Central memory CD4-positive, alpha-beta T cell (primary cell): ENCODE results near the gene CHAF1A.

Experiments used
- DNase-seq: peaks from one replicate; pipeline ENCODE4 v3.0.0; 2022

CHAF1A gene

GRCh38 chr19:4366666-4367335 is 35.6 kb upstream of the CHAF1A start:
- DNase-seq, result no peak

GRCh38 chr19:4367336-4367723 is 35.1 kb upstream of the CHAF1A start:
- no peak for DNase-seq

GRCh38 chr19:4367781-4368127 is 34.7 kb upstream of the CHAF1A start:
- no peak for DNase-seq

GRCh38 chr19:4368128-4368820 is 34.2 kb upstream of the CHAF1A start:
- DNase-seq, result no peak

- DNase-seq, result peak; percentile 82
Observed at GRCh38 chr19:4369109-4369887, 33.1 kb upstream of the CHAF1A start.

- DNase-seq, result peak; percentile 69
Observed at GRCh38 chr19:4369888-4370260, 32.6 kb upstream of the CHAF1A start.

GRCh38 chr19:4370418-4371041 is 31.9 kb upstream of the CHAF1A start:
- DNase-seq, result no peak

GRCh38 chr19:4371247-4372164 is 30.9 kb upstream of the CHAF1A start:
- no peak for DNase-seq

GRCh38 chr19:4372165-4373012 is 30.1 kb upstream of the CHAF1A start:
- no peak for DNase-seq

GRCh38 chr19:4373013-4373367 is 29.4 kb upstream of the CHAF1A start:
- DNase-seq, result no peak

- DNase-seq, result no peak
Observed at GRCh38 chr19:4373601-4374497, 28.6 kb upstream of the CHAF1A start.

- DNase-seq, result no peak
Observed at GRCh38 chr19:4374498-4375163, 27.8 kb upstream of the CHAF1A start.

GRCh38 chr19:4375164-4376027 is 27.0 kb upstream of the CHAF1A start:
- DNase-seq, result no peak

- DNase-seq, result no peak
Observed at GRCh38 chr19:4376028-4376670, 26.3 kb upstream of the CHAF1A start.

GRCh38 chr19:4376671-4376990 is 25.8 kb upstream of the CHAF1A start:
- DNase-seq, result no peak

- DNase-seq, result no peak
Observed at GRCh38 chr19:4376991-4377781, 25.3 kb upstream of the CHAF1A start.

GRCh38 chr19:4378886-4379285 is 23.6 kb upstream of the CHAF1A start:
- no peak for DNase-seq
